ENCODE data around the gene FGD2.
A peak's percentile ranks its signal among the peaks of the same experiment; 100 is the strongest.

The FGD2 gene

GRCh38 chr6:37005061-37005810, at the start of gene FGD2:
TSS of gene FGD2 (plus strand) at chr6:37005655. CDS start at chr6:37005818, 163 bp downstream.
- peak; percentile 92 for DNase-seq (ENCODE audit: low spot score)
- no peak for TF ChIP-seq CTCF (IDR thresholded peaks at IDR 0.05; ENCODE audit: borderline replicate concordance, control extremely low read depth, extremely low read depth, insufficient read depth, missing control alignments)
- in situ Hi-C loops (cut with MboI; ENCODE audit: low sequenced_read_pairs, unreplicated experiment), result loop anchor here (10.0 kb wide), 2 partner anchors 120 to 230 kb away; partner anchors contain the start of gene C6orf89

GRCh38 chr6:36955671-36956445, 49.6 kb upstream of the FGD2 start:
- no peak for DNase-seq (ENCODE audit: low spot score)
- in situ Hi-C loops (cut with MboI; ENCODE audit: low sequenced_read_pairs, unreplicated experiment), result no loop called here
- no peak for TF ChIP-seq CTCF (IDR thresholded peaks at IDR 0.05; ENCODE audit: borderline replicate concordance, control extremely low read depth, extremely low read depth, insufficient read depth, missing control alignments)

- no peak for DNase-seq (ENCODE audit: low spot score)
- TF ChIP-seq CTCF (IDR thresholded peaks at IDR 0.05; ENCODE audit: borderline replicate concordance, control extremely low read depth, extremely low read depth, insufficient read depth, missing control alignments), result no peak
- in situ Hi-C loops (cut with MboI; ENCODE audit: low sequenced_read_pairs, unreplicated experiment), result no loop called here
Measured at GRCh38 chr6:36956446-36956820, 49.0 kb upstream of the FGD2 start.

GRCh38 chr6:36957773-36958271, 47.6 kb upstream of the FGD2 start:
- in situ Hi-C loops (cut with MboI; ENCODE audit: low sequenced_read_pairs, unreplicated experiment), result no loop called here
- DNase-seq (ENCODE audit: low spot score), result no peak
- TF ChIP-seq CTCF (IDR thresholded peaks at IDR 0.05; ENCODE audit: borderline replicate concordance, control extremely low read depth, extremely low read depth, insufficient read depth, missing control alignments), result no peak

- no peak for DNase-seq (ENCODE audit: low spot score)
- in situ Hi-C loops (cut with MboI; ENCODE audit: low sequenced_read_pairs, unreplicated experiment), result no loop called here
- TF ChIP-seq CTCF (IDR thresholded peaks at IDR 0.05; ENCODE audit: borderline replicate concordance, control extremely low read depth, extremely low read depth, insufficient read depth, missing control alignments), result no peak
Measured at GRCh38 chr6:36958775-36959554, 46.5 kb upstream of the FGD2 start.
